GM10266 (cell line): ENCODE measurements around the gene PRLHR.

Experiments used
- DNase-seq: peaks from one replicate; pipeline ENCODE4 v3.0.0; 2012; ENCODE audit errors: extremely low spot score
- TF ChIP-seq, protein P1 (sequence below): IDR thresholded peaks from 2 replicates; pipeline ENCODE4 v1.5.1; 2012; ENCODE audit warnings: mild to moderate bottlenecking, low read depth; ENCODE audit not compliant: control insufficient read depth, insufficient read depth; ENCODE audit errors: missing control alignments

PRLHR gene

GRCh38 chr10:118568327-118568848, 27.1 kb downstream of the PRLHR start:
- peak; percentile 55 for DNase-seq
- TF ChIP-seq, protein P1, sequence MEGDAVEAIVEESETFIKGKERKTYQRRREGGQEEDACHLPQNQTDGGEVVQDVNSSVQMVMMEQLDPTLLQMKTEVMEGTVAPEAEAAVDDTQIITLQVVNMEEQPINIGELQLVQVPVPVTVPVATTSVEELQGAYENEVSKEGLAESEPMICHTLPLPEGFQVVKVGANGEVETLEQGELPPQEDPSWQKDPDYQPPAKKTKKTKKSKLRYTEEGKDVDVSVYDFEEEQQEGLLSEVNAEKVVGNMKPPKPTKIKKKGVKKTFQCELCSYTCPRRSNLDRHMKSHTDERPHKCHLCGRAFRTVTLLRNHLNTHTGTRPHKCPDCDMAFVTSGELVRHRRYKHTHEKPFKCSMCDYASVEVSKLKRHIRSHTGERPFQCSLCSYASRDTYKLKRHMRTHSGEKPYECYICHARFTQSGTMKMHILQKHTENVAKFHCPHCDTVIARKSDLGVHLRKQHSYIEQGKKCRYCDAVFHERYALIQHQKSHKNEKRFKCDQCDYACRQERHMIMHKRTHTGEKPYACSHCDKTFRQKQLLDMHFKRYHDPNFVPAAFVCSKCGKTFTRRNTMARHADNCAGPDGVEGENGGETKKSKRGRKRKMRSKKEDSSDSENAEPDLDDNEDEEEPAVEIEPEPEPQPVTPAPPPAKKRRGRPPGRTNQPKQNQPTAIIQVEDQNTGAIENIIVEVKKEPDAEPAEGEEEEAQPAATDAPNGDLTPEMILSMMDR = peak; percentile 58

- TF ChIP-seq, protein P1 = no peak
- no peak for DNase-seq
These were observed 27.7 kb downstream of the PRLHR start for GRCh38 chr10:118567701-118568248.

GRCh38 chr10:118566911-118567310, 28.5 kb downstream of the PRLHR start:
- TF ChIP-seq, protein P1 = no peak
- no peak for DNase-seq

- TF ChIP-seq, protein P1 = no peak
- no peak for DNase-seq
These were observed 30.0 kb downstream of the PRLHR start for GRCh38 chr10:118565301-118566075.

DNA sequence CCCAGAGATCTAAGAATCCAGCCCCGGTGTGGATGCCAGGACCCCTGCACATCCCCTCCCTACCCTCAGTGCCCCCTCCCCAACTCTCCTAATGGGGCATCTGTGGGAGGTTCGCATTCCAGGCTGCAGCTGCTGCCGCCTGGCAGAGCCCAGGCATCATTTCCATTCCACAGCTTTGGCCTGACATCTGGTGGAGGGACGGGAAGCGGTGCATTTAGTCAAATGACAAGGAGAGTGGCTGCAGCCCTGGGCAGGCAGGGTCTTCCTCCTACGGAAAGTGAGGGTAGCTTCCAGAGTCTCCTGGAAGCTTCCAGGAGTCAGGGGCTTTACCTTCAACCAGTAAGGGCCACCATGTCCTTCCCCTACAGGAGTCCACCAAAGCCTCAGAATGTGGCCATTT, 30.8 kb downstream of the PRLHR start:
- TF ChIP-seq, protein P1 = no peak
- no peak for DNase-seq

- no peak for DNase-seq
- TF ChIP-seq, protein P1 = no peak
These were observed 31.3 kb downstream of the PRLHR start for GRCh38 chr10:118564114-118564513.

DNA sequence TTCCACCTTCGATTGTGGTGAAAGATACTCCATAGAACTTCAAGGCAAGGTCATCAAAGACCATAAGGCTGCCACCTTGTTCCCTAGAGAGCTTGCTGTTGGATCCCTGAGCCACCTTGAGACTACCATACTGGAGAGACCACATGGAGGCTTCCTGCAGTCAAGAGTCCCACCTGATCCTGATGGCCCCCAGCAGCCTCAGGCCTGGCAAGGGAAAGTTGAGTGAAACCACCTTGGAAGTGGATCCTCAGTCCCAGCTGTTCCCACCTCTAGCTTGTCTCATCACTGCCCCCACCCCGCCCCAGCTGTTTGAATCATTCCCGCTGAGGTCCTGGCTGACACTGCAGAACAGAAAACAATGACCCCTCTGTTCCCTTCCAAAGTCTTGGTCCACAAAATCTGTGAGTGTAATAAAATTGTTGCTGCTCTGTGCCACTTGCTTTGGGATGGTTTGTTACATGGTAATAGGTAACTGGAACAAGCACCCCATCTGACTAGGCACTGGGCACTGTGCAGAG, 32.0 kb downstream of the PRLHR start:
- no peak for DNase-seq
- TF ChIP-seq, protein P1 = no peak
